ENCODE data around the gene COPS4. TPM values are rescaled to one million over a fixed set of nuclear protein-coding genes. Genes with fewer than 3 reads are reported as not detected.
"Not testable (repeated sequence)": the region's sequence is repeated elsewhere in the genome, so short reads cannot be mapped to it uniquely, and the experiment has no call there.

The COPS4 gene
- total RNA-seq, 1 donor from 2014 or later = 27.0 TPM

- H3K4me3 ChIP-seq (ENCODE audit: low read depth, low read length) = no peak overlapping the region
- TF ChIP-seq, protein P1, sequence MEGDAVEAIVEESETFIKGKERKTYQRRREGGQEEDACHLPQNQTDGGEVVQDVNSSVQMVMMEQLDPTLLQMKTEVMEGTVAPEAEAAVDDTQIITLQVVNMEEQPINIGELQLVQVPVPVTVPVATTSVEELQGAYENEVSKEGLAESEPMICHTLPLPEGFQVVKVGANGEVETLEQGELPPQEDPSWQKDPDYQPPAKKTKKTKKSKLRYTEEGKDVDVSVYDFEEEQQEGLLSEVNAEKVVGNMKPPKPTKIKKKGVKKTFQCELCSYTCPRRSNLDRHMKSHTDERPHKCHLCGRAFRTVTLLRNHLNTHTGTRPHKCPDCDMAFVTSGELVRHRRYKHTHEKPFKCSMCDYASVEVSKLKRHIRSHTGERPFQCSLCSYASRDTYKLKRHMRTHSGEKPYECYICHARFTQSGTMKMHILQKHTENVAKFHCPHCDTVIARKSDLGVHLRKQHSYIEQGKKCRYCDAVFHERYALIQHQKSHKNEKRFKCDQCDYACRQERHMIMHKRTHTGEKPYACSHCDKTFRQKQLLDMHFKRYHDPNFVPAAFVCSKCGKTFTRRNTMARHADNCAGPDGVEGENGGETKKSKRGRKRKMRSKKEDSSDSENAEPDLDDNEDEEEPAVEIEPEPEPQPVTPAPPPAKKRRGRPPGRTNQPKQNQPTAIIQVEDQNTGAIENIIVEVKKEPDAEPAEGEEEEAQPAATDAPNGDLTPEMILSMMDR (conservative IDR thresholded peaks at IDR 0.05; ENCODE audit: low read depth, low read length) = no peak
- no peak for DNase-seq (ENCODE audit: low read depth)
These were observed 76.2 kb downstream of the COPS4 start for GRCh38 chr4:83110970-83111750.

- DNase-seq (ENCODE audit: low read depth); H3K4me3 ChIP-seq (ENCODE audit: low read depth, low read length): not testable (repeated sequence)
These were observed 76.8 kb downstream of the COPS4 start for GRCh38 chr4:83111751-83112141.

- TF ChIP-seq, protein P1 (conservative IDR thresholded peaks at IDR 0.05; ENCODE audit: low read depth, low read length) = no peak
- DNase-seq (ENCODE audit: low read depth) = no peak
- no peak overlapping the region for H3K4me3 ChIP-seq (ENCODE audit: low read depth, low read length)
These were observed 77.2 kb downstream of the COPS4 start for GRCh38 chr4:83112231-83112630.

DNA sequence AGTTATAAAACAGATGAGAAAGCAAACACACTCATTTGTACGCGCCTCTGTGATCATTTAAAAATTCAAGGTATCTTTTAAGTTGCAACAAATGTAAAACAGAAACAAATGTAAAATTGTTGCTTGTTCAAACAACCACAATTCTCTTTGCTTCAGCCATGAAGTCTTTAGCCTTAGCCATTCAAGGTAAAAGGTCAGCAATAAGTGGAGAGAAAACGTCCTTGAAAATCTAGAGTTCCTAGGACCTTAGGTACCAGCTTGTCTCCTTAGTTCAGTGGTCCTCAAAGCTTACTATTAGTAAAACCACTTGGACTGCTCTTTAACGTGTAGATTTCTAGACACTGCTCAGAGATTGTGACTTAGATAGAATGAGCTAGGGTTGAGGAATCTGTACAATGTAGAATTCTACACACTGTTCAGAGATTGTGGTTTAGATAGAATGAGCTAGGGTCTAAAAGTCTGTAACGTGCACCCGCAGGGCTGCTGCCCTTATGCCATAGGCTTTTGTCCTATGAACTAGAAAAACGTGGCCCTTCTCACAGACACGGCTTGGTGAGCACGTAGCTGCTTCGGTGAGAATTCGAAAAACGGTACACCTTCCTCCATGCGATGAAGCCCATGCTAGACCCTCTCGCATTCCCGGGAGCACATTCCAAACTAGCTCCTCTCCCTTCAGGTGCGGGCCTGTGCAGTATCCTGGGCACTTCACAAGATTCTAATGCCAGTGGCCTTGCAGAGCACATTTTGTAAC is 77.9 kb downstream of the COPS4 start:
- no peak overlapping the region for H3K4me3 ChIP-seq (ENCODE audit: low read depth, low read length)
- TF ChIP-seq, protein P1 (conservative IDR thresholded peaks at IDR 0.05; ENCODE audit: low read depth, low read length) = no peak
- no peak for DNase-seq (ENCODE audit: low read depth)

DNA sequence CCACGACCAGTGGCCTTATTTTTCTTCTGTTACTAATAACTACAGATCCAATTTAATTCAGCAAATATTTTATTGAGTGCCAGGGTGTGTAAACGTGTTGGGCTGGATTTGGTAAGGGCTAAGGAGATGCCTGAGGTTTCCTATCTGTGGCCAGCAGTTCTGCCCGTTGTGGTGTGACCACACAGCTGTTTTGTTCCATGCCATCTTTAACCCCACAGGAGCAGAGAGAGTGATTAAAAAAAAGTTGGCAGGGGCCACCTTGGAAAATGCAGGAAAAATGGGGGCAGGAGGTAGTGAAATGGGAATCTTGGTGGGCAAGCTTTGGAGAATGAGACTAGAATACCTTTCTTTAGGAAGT is 78.4 kb downstream of the COPS4 start:
- no peak overlapping the region for H3K4me3 ChIP-seq (ENCODE audit: low read depth, low read length)
- DNase-seq (ENCODE audit: low read depth) = no peak
- TF ChIP-seq, protein P1 (conservative IDR thresholded peaks at IDR 0.05; ENCODE audit: low read depth, low read length) = no peak

GRCh38 chr4:83114576-83114975 is 79.6 kb downstream of the COPS4 start, which contains the start of gene PLAC8:
Gene PLAC8, minus strand, starts transcription at chr4:83114729. Its CDS starts 6,808 bp downstream, at chr4:83107921.
- DNase-seq (ENCODE audit: low read depth) = no peak
- TF ChIP-seq, protein P1 (conservative IDR thresholded peaks at IDR 0.05; ENCODE audit: low read depth, low read length) = no peak
- no peak within 1 kb of the TSS for H3K4me3 ChIP-seq (ENCODE audit: low read depth, low read length)

GRCh38 chr4:83115000-83115399 is 80.0 kb downstream of the COPS4 start:
- H3K4me3 ChIP-seq (ENCODE audit: low read depth, low read length) = no peak overlapping the region
- no peak for DNase-seq (ENCODE audit: low read depth)

More at GRCh38 chr4:83115000-83115399, 80.0 kb downstream of the COPS4 start:
- TF ChIP-seq, protein P1 (conservative IDR thresholded peaks at IDR 0.05; ENCODE audit: low read depth, low read length) = no peak

Data from epithelial cell of proximal tubule (primary cell).